Measurements from ENCODE around the gene NPAS3.

The NPAS3 gene

GRCh38 chr14:33420051-33420627, 481.5 kb downstream of the NPAS3 start:
- H3K4me3 ChIP-seq (ENCODE audit: low read depth, low read length): no peak overlapping the region

GRCh38 chr14:33430414-33431035, 491.8 kb downstream of the NPAS3 start:
- no peak overlapping the region for H3K4me3 ChIP-seq (ENCODE audit: low read depth, low read length)

GRCh38 chr14:33432407-33433023, 493.8 kb downstream of the NPAS3 start:
- no peak overlapping the region for H3K4me3 ChIP-seq (ENCODE audit: low read depth, low read length)

GRCh38 chr14:33433396-33433795, 494.7 kb downstream of the NPAS3 start:
- H3K4me3 ChIP-seq (ENCODE audit: low read depth, low read length): no peak overlapping the region

GRCh38 chr14:33435911-33436689, 497.4 kb downstream of the NPAS3 start:
- H3K4me3 ChIP-seq (ENCODE audit: low read depth, low read length): no peak overlapping the region

GRCh38 chr14:33441633-33442032, 503.0 kb downstream of the NPAS3 start:
- no peak overlapping the region for H3K4me3 ChIP-seq (ENCODE audit: low read depth, low read length)

GRCh38 chr14:33444136-33444535, 505.5 kb downstream of the NPAS3 start:
- no peak overlapping the region for H3K4me3 ChIP-seq (ENCODE audit: low read depth, low read length)

GRCh38 chr14:33449268-33449667, 510.6 kb downstream of the NPAS3 start:
- no peak overlapping the region for H3K4me3 ChIP-seq (ENCODE audit: low read depth, low read length)

GRCh38 chr14:33449703-33450395, 511.2 kb downstream of the NPAS3 start:
- H3K4me3 ChIP-seq (ENCODE audit: low read depth, low read length): no peak overlapping the region

- H3K4me3 ChIP-seq (ENCODE audit: low read depth, low read length): no peak overlapping the region
These were observed 511.7 kb downstream of the NPAS3 start for GRCh38 chr14:33450416-33450815.

GRCh38 chr14:33451211-33451610, 512.5 kb downstream of the NPAS3 start:
- no peak overlapping the region for H3K4me3 ChIP-seq (ENCODE audit: low read depth, low read length)

GRCh38 chr14:33452995-33453394, 514.3 kb downstream of the NPAS3 start:
- H3K4me3 ChIP-seq (ENCODE audit: low read depth, low read length): no peak overlapping the region

- no peak overlapping the region for H3K4me3 ChIP-seq (ENCODE audit: low read depth, low read length)
These were observed 515.4 kb downstream of the NPAS3 start for GRCh38 chr14:33454022-33454595.

GRCh38 chr14:33454707-33455106, 516.0 kb downstream of the NPAS3 start:
- H3K4me3 ChIP-seq (ENCODE audit: low read depth, low read length): no peak overlapping the region

GRCh38 chr14:33455654-33456345, 517.1 kb downstream of the NPAS3 start:
- H3K4me3 ChIP-seq (ENCODE audit: low read depth, low read length): no peak overlapping the region

GRCh38 chr14:33457021-33457420, 518.3 kb downstream of the NPAS3 start:
- H3K4me3 ChIP-seq (ENCODE audit: low read depth, low read length): no peak overlapping the region

- H3K4me3 ChIP-seq (ENCODE audit: low read depth, low read length): no peak overlapping the region
These were observed 518.9 kb downstream of the NPAS3 start for GRCh38 chr14:33457617-33458016.

- H3K4me3 ChIP-seq (ENCODE audit: low read depth, low read length): no peak overlapping the region
These were observed 521.5 kb downstream of the NPAS3 start for GRCh38 chr14:33460164-33460563.

- H3K4me3 ChIP-seq (ENCODE audit: low read depth, low read length): no peak overlapping the region
These were observed 522.4 kb downstream of the NPAS3 start for GRCh38 chr14:33461036-33461435.

GRCh38 chr14:33463731-33464130, 525.1 kb downstream of the NPAS3 start:
- H3K4me3 ChIP-seq (ENCODE audit: low read depth, low read length): no peak overlapping the region

Data from iPS-11a (cell line).